ENCODE measurements around the gene MACF1.

Gene MACF1

GRCh38 chr1:39385067-39385988 lies 180.8 kb downstream of the MACF1 start:
- Histone ChIP-seq H3K27ac (peak overlapping the region; percentile 62), H3K36me3 (replicated peaks) (peaks cover 55% of the 10 kb centered on the region)
- TF ChIP-seq, protein P1, sequence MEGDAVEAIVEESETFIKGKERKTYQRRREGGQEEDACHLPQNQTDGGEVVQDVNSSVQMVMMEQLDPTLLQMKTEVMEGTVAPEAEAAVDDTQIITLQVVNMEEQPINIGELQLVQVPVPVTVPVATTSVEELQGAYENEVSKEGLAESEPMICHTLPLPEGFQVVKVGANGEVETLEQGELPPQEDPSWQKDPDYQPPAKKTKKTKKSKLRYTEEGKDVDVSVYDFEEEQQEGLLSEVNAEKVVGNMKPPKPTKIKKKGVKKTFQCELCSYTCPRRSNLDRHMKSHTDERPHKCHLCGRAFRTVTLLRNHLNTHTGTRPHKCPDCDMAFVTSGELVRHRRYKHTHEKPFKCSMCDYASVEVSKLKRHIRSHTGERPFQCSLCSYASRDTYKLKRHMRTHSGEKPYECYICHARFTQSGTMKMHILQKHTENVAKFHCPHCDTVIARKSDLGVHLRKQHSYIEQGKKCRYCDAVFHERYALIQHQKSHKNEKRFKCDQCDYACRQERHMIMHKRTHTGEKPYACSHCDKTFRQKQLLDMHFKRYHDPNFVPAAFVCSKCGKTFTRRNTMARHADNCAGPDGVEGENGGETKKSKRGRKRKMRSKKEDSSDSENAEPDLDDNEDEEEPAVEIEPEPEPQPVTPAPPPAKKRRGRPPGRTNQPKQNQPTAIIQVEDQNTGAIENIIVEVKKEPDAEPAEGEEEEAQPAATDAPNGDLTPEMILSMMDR (IDR thresholded peaks at IDR 0.05; ENCODE audit: low read depth, low read length, missing control alignments): no peak

GRCh38 chr1:39386997-39387396 lies 182.5 kb downstream of the MACF1 start:
- in situ Hi-C loops (cut with HindIII; ENCODE audit: low pct_ligation_motif_present, low sequenced_read_pairs): no loop called here
- TF ChIP-seq, protein P1 (IDR thresholded peaks at IDR 0.05; ENCODE audit: low read depth, low read length, missing control alignments): no peak
- Histone ChIP-seq H3K4me3 (ENCODE audit: low read depth, low read length) (no peak overlapping the region), H3K27ac (no peak overlapping the region), H3K36me3 (replicated peaks) (peaks cover 41% of the 10 kb centered on the region), H3K27me3 (replicated peaks) (no peaks in the 10 kb centered on the region)
- DNase-seq: no peak

More at GRCh38 chr1:39385067-39385988, 180.8 kb downstream of the MACF1 start:
- Histone ChIP-seq H3K27me3 (replicated peaks) (no peaks in the 10 kb centered on the region), H3K4me3 (ENCODE audit: low read depth, low read length) (no peak overlapping the region)
- in situ Hi-C loops (cut with HindIII; ENCODE audit: low pct_ligation_motif_present, low sequenced_read_pairs): no loop called here
- DNase-seq: peak; percentile 82

- TF ChIP-seq, protein P1 (IDR thresholded peaks at IDR 0.05; ENCODE audit: low read depth, low read length, missing control alignments): peak; percentile 63
- H3K4me3 ChIP-seq (ENCODE audit: low read depth, low read length): no peak overlapping the region
- H3K36me3 ChIP-seq (replicated peaks): peaks cover 36% of the 10 kb centered on the region
- H3K27me3 ChIP-seq (replicated peaks): no peaks in the 10 kb centered on the region
- no peak overlapping the region for H3K27ac ChIP-seq
- peak; percentile 79 for DNase-seq
- in situ Hi-C loops (cut with HindIII; ENCODE audit: low pct_ligation_motif_present, low sequenced_read_pairs): no loop called here
Measured at GRCh38 chr1:39387452-39387851, 183.0 kb downstream of the MACF1 start.

DNA sequence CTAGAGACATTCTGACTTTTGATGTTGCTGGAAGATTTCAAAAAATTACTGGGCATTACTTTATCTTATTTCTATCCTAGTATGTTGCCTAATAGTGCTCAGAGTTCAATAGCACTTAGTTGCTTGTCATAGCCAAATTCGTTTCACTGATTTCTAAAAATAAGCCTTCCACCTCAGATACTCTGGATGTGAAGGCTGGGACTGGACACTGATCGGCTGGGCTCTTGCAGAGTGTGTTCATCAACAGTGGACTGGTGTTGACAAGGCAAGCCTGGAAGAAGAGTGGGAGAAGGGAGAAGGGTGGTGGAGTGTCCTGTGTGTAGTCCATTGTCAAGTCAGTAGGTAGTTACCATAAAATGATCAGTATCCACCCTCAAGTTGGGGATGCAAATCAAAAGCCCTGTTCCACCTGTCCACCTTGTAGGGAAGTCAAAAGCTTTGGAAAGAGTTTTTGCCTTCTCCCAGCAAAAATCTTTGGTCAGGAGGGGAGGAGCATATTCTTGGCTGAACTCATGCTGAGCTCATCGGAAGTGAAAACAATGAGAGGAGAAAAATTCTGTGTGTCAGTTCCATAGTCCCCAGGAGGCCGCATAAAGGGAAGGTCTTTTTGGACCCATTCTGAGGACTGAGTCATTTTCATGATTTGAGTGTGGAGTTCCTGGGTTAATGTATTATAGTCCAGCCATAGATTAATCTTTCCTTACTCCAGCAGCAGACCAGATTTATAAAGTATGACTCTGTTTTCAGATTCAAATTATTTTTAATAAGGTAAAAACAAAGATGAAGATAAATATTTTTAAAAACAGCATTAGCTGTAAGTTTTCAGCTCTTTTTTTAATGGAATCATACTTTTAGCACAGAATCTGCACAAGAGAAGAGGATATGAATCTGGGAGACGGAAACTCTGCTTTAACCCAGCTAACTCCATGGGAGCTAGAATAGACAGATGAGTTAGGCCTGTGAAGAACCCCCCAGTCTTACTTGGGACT lies 187.5 kb downstream of the MACF1 start:
- TF ChIP-seq, protein P1 (IDR thresholded peaks at IDR 0.05; ENCODE audit: low read depth, low read length, missing control alignments): no peak
- Histone ChIP-seq H3K27ac (peak overlapping the region; percentile 76), H3K4me3 (ENCODE audit: low read depth, low read length) (no peak overlapping the region), H3K27me3 (replicated peaks) (no peaks in the 10 kb centered on the region), H3K36me3 (replicated peaks) (peaks cover 14% of the 10 kb centered on the region)
- peak; percentile 87 for DNase-seq
- in situ Hi-C loops (cut with HindIII; ENCODE audit: low pct_ligation_motif_present, low sequenced_read_pairs): no loop called here

DNA sequence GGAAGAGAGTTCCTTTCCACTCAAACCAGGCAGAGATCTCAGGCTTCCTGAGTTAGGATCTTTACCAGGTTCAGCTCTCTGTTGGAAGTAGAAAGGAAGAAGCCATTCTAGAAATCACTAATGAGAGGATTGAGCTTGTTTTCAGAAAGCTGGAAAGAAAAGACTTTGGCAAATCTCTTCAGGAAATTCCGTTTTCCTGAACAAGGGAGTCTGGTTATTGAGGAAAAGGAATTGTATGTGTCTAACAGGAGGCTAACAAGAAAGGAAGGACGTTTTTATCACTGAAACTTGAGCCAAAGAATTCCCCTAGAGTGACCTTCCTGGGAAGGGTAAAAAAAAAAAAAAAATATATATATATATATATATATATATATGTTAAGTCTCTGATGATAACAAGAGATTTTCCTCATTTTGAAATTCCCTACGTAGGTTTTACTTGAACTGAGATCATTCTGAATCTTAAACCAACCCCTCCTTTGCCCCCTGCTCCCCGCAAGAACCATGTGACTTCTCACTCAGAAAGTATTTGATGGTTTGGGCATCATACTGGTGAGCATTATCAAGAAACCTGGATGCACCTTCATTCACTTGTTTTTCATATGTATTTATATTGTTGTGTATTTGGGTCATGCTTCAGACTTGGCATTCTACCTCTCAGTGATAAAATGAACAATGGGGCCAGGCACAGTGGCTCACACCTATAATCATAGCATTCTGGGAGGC lies 188.5 kb downstream of the MACF1 start:
- H3K4me3 ChIP-seq (ENCODE audit: low read depth, low read length): no peak overlapping the region
- H3K27me3 ChIP-seq (replicated peaks): no peaks in the 10 kb centered on the region
- H3K36me3 ChIP-seq (replicated peaks): peaks cover 12% of the 10 kb centered on the region
- no peak for DNase-seq
- TF ChIP-seq, protein P1 (IDR thresholded peaks at IDR 0.05; ENCODE audit: low read depth, low read length, missing control alignments): no peak
- in situ Hi-C loops (cut with HindIII; ENCODE audit: low pct_ligation_motif_present, low sequenced_read_pairs): no loop called here
- H3K27ac ChIP-seq: peak overlapping the region; percentile 76
